Germinal center (tissue), 1 donor: ENCODE measurements around the gene ST3GAL3.

Experiments used
- DNase-seq: peaks from one replicate; pipeline ENCODE4 v3.0.0; 2012; ENCODE audit warnings: mixed read lengths, low spot score

Gene ST3GAL3

GRCh38 chr1:43786960-43787359, 79.6 kb downstream of the ST3GAL3 start:
- no peak for DNase-seq

- no peak for DNase-seq
These were observed 82.5 kb downstream of the ST3GAL3 start for GRCh38 chr1:43789604-43790550.

DNA sequence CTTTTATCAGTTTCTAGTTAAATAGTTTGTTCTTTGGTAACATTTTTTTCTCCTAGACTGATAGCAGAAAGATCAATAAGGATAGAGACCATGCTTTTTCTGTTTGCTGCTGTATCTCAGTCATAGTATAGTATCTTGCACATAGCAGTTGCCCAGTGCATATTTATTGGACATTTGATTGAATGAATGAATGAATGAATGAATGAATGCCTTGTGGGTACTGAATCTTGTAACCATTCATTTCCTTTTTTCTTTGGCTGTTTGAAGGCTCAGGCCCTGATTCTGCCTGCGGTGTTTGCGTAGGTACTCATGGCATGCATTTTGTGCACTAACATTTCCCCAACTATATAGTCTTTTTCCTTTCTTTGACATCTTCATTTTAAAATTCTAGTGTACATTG, 83.9 kb downstream of the ST3GAL3 start:
- DNase-seq = no peak

- no peak for DNase-seq
These were observed 88.8 kb downstream of the ST3GAL3 start for GRCh38 chr1:43796111-43796581.

DNA sequence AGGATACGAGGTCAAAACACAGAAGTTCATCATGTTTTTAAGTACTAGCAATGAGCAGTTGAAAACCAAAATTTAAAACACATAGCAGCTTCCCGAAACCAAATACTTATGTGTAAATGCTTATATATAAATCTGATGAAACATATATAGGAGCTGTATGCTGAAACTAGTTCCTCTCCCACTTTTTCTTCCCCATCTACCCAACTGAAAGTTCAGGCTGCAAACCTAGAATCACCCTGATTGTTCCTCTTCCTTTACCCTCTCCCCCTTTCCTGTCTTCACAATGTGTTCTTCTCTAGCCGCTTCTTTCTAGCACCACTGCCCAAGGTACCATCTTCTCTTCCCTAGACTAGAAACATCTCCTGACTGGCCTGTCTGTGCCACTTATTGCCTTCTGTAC, 90.6 kb downstream of the ST3GAL3 start:
- no peak for DNase-seq

DNA sequence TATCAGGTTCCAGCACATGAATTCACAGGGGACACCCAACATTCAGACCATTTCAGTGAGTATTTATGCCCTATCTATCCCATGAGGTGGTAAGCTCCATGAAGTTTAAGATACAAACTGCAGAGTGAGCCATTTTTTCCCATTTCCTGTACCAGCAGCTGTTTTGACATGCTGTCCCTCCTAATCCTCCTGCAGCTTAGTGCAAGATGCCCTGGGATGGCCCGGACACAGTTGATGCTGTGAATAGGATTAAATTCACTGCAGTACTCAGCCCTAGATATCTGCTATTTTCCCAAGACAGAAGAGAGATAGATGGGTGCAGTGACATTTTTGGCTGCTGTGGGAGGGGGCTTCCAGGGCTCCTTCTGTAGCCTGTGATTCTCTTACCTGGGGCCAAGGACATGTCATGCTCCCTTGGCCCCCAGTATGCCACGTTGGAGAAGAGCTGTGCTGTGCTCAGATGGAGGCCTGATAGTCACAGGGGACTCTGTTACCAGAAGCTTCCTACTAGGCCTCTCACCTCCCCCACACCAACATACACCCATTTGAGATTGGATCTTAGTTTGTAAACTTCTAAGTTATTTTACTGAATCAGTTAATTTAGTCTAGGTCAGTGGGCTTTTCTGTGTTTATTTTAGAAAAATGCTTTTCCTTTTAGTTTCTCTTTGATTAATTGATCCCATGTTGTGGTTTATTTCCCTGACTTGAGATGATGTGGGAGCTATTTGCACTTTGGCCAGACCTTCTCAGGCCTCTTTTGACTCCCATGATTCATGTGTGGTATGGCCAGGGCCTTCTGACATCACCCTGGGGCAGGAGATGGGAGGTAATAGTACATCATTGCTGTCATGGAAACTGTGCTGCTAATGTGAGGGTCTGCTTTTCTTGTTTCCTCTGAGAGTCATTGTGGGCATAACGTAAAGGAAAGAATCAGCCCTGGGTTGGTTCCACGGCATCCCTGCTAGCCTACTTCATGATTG, 92.6 kb downstream of the ST3GAL3 start:
- no peak for DNase-seq

DNA sequence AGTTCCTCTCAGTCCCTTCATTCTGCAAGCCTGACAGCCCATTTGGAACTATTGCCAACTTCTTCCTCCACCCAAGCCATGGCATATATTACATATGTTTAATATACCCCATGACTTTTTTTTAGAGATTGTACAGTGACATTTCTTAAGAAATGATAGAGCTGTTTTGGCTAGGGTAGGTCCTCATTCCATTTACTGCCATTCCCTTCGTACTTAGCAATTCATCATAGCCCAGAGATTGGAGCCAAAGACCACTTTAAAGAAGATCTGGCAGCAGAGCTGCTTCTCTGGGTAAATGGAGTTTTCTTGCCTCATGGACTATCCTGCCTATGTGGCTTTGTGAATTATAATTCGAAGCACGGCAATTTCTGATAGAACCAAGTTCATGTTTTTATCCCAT, 93.4 kb downstream of the ST3GAL3 start:
- no peak for DNase-seq

DNA sequence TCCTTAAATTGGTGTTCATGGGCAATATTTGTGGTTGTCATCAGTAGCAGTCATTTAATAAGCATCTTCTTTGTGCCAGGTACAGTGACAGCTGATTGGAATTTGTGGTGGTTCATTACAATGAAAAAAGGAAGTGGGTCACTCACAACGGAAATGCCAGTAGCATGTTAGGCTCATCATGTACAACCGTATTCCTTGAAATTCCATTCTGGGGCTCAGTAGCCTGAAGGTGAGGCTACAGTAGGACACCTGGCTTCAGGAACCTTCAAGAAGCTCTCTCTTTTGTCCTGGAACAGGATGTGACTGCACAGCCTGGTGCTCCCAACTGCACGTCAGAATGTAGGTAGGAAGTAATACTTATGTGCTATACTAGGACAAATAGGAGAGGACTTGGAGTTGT, 93.9 kb downstream of the ST3GAL3 start:
- DNase-seq = no peak

DNA sequence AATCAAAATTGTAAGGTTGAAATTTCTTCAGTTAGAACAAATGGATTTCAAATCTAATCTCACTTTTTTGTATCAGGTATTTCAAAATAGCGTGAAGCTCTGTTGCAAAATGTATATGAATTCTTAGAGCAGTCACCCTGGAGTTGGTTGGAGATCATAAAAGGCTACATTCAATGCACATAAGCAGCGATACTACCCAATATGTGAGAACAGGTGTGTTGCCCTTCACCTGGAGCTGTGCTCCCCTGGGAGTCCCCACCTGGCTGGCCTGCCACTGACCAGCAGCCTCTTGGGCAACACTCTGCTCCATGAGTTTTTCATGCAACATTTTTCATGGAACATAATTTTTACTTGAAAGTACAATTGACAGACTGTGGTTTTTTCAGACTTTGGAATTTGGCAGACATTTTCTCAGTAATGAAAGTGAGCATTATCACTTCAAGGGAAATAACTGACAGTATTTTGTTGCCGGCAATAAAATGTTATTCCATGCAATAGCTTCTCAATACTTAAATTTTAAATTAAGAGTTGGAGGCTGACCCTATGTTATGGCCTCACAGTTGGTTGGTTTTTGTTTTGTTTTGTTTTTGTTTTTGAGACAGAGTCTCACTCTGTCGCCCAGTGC, 95.1 kb downstream of the ST3GAL3 start:
- no peak for DNase-seq

GRCh38 chr1:43803105-43803504, 95.8 kb downstream of the ST3GAL3 start:
- DNase-seq = no peak

GRCh38 chr1:43803646-43804045, 96.3 kb downstream of the ST3GAL3 start:
- DNase-seq = no peak

- DNase-seq = no peak
These were observed 97.2 kb downstream of the ST3GAL3 start for GRCh38 chr1:43804569-43804968.

- DNase-seq = no peak
These were observed 98.0 kb downstream of the ST3GAL3 start for GRCh38 chr1:43805340-43805739.

GRCh38 chr1:43806183-43806582, 98.8 kb downstream of the ST3GAL3 start:
- DNase-seq = no peak

GRCh38 chr1:43809097-43809673, 101.8 kb downstream of the ST3GAL3 start:
- no peak for DNase-seq

- no peak for DNase-seq
These were observed 105.2 kb downstream of the ST3GAL3 start for GRCh38 chr1:43812579-43812978.

DNA sequence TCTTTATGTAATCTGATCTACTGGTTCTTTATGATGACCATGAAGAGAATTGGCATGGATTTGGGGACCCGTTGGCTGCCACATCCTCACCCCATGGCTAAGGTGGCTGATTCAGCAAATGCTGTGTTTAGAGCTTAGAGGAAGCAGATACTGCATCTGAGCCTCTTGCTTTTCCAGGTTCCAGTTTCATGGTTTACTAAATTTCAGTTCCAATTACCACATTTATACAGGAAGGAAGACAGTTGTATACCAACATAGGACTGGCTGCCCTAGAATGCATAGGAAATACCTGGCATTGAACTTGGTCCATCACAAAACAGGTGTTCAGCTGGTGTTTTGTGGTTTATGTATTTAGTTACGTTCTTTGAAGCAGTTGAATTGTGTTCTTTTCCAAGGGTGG, 107.1 kb downstream of the ST3GAL3 start:
- no peak for DNase-seq

GRCh38 chr1:43817304-43817939, 110.1 kb downstream of the ST3GAL3 start:
- no peak for DNase-seq

- no peak for DNase-seq
These were observed 111.4 kb downstream of the ST3GAL3 start for GRCh38 chr1:43818691-43819090.

DNA sequence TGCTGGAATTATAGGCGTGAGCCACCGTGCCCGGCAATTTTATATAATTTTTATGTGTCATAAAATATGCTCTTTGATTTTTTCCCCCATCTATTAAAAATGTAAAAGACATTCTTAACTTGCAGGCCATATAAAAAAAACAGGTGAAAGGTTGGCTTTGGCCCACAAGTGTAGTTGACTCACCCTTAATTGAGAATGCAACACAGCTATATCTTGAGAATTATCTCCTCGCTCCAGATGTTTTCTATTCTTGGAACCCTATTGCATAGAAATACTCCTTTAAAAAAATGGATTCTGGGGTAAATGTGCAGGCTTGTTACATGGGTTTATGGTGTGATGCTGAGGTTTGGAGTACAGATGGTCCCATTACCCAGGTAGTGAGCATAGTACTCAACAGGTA, 112.0 kb downstream of the ST3GAL3 start:
- no peak for DNase-seq

GRCh38 chr1:43821471-43821870, 114.1 kb downstream of the ST3GAL3 start:
- DNase-seq = no peak
